GM19395 (cell line): Measurements from ENCODE around the gene MAN2C1.
"Not testable (repeated sequence)": the region's sequence is repeated elsewhere in the genome, so short reads cannot be mapped to it uniquely, and the experiment has no call there.

Experiments used
- ATAC-seq: cut with Tn5 transposase; IDR thresholded peaks from one replicate; pipeline ENCODE4 v1.9.1; 2021; ENCODE audit warnings: mild to moderate bottlenecking, moderate library complexity; ENCODE audit not compliant: unreplicated experiment

Gene MAN2C1

GRCh38 chr15:75347222-75348033 lies 21.0 kb downstream of the MAN2C1 start:
- ATAC-seq, result peak; percentile 51

- ATAC-seq, result peak; percentile 19
These were observed 21.6 kb downstream of the MAN2C1 start, which contains the start of gene NEIL1 for GRCh38 chr15:75346796-75347221. TSS of gene NEIL1 (plus strand) at chr15:75347039. CDS start at chr15:75348906, 1,867 bp downstream.

GRCh38 chr15:75343953-75344352 lies 24.5 kb downstream of the MAN2C1 start:
- ATAC-seq, result not testable (repeated sequence)

GRCh38 chr15:75342221-75342620 lies 26.2 kb downstream of the MAN2C1 start:
- no peak for ATAC-seq

GRCh38 chr15:75339531-75340240 lies 28.7 kb downstream of the MAN2C1 start:
- no peak for ATAC-seq

GRCh38 chr15:75338661-75339240 lies 29.7 kb downstream of the MAN2C1 start:
- no peak for ATAC-seq

GRCh38 chr15:75335705-75336355 lies 32.6 kb downstream of the MAN2C1 start, which contains the start of gene COMMD4:
TSS of gene COMMD4 (plus strand) at chr15:75336063. CDS start at chr15:75336090, 27 bp downstream.
- peak; percentile 82 for ATAC-seq

- no peak for ATAC-seq
These were observed 33.1 kb downstream of the MAN2C1 start for GRCh38 chr15:75335313-75335704.

GRCh38 chr15:75333654-75334419 lies 34.6 kb downstream of the MAN2C1 start:
- not testable (repeated sequence) for ATAC-seq

GRCh38 chr15:75332093-75332492 lies 36.3 kb downstream of the MAN2C1 start:
- not testable (repeated sequence) for ATAC-seq

- no peak for ATAC-seq
These were observed 38.8 kb downstream of the MAN2C1 start for GRCh38 chr15:75329571-75329970.

GRCh38 chr15:75328493-75329314 lies 39.7 kb downstream of the MAN2C1 start:
- ATAC-seq, result no peak

GRCh38 chr15:75327491-75327890 lies 40.9 kb downstream of the MAN2C1 start:
- ATAC-seq, result no peak

- ATAC-seq, result no peak
These were observed 41.4 kb downstream of the MAN2C1 start for GRCh38 chr15:75327005-75327404.

GRCh38 chr15:75325922-75326321 lies 42.5 kb downstream of the MAN2C1 start:
- no peak for ATAC-seq

- no peak for ATAC-seq
These were observed 46.7 kb downstream of the MAN2C1 start for GRCh38 chr15:75321711-75322110.

- ATAC-seq, result not testable (repeated sequence)
These were observed 49.0 kb downstream of the MAN2C1 start for GRCh38 chr15:75319231-75319897.

GRCh38 chr15:75314552-75315290 lies 53.7 kb downstream of the MAN2C1 start:
- ATAC-seq, result no peak
